NCI-H2081 (cell line): Measurements from ENCODE around the gene GMCL2.
"Not testable (repeated sequence)": the region's sequence is repeated elsewhere in the genome, so short reads cannot be mapped to it uniquely, and the experiment has no call there.

Experiments used
- DNase-seq, 2 experiments: peaks; one replicate each; lab custom pipeline; 2025; lab: John Stamatoyannopoulos, UW

Gene GMCL2, protein sequence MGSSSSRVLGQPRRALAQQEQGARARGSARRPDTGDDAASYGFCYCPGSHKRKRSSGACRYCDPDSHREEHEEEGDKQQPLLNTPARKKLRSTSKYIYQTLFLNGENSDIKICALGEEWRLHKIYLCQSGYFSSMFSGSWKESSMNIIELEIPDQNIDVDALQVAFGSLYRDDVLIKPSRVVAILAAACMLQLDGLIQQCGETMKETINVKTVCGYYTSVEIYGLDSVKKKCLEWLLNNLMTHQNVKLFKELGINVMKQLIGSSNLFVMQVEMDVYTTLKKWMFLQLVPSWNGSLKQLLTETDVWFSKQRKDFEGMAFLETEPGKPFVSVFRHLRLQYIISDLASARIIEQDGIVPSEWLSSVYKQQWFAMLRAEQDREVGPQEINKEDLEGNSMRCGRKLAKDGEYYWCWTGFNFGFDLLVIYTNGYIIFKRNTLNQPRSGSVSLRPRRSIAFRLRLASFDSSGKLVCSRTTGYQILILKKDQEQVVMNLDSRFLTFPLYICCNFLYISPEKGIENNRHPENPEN

DNA sequence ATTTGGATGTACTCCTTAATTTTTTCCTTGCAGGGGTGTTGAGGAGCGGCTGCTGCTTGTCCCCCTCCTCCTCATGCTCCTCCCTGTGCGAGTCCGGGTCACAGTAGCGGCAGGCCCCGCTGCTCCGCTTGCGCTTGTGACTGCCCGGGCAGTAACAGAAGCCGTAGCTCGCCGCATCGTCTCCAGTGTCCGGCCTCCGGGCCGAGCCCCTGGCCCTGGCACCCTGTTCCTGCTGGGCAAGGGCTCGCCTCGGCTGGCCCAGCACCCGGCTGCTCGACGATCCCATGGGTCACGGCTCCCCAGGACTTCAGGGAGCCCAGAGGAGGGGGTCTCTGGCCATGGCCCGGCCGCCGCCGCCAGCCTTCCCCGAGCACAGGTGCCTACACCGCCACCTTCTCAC, at the start of gene GMCL2:
TSS of gene GMCL2 (minus strand) at position 358 of the 400 bp plus-strand sequence. CDS start at position 286, 72 bp downstream.
- DNase-seq: no peak

GRCh38 chr5:178236679-178237078, 49.5 kb upstream of the GMCL2 start:
- no peak for DNase-seq

DNA sequence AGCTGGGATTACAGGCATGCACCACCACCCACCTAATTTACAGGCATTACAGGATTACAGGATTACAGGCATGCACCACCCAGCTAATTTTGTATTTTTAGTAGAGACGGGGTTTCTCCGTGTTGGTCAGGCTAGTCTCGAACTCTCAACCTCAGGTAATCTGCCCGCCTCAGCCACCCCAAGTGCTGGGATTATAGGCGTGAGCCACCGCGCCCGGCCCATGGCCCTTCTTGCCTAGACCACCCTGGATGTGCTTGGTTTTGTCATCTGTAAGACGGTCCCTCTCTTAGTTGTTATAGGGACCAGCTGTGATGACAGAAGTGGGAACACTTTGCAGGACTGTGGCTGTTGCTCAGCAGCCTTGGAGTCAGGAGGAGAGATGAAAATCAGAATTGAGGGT, 49.0 kb upstream of the GMCL2 start:
- DNase-seq: no peak

GRCh38 chr5:178235588-178235974, 48.4 kb upstream of the GMCL2 start:
- DNase-seq: no peak

DNA sequence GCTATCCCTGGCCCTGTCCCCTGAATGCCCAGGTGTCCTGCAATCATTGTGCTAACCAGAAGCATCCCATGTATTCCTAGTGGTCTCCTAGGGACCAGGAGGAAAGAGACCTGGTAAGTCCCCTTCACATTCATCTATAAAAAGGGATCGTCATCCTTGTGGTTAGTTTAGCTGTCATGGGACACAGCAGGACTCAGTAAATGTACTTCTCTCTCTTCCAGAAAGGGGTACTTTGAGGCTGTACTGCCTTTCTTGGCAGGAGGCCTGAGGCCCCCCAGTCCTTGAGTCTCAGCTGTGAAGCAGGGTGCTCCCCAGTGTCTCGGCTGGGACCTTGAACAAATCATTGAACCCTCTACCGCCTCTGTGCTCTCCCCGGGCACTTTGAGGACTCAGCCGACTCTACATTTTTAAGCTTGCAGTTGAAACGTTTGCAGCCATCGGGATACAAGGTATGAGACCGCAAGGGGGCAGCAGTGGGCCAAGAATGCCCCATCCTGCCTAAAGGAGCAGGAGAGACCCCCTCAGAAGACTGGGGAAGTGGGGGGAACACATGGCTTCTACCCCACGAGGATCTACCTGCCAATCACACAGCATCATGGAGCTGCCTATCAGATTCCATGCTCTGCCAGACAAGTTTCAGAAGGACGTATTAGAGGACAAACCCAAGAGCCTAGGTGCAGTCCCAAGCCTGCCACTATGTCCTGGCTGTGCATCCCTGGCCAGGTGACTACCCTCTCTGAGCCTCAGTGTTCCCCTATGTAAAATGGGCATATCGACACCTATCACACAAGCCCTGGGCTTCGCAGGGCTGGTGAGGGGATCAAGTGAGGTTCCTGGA, 47.8 kb upstream of the GMCL2 start:
- peak; percentile 30 to 35 for DNase-seq

- DNase-seq: no peak
These were observed 47.1 kb upstream of the GMCL2 start for GRCh38 chr5:178234121-178234749.

GRCh38 chr5:178232920-178233429, 45.8 kb upstream of the GMCL2 start:
- DNase-seq: no peak

- peak; percentile 72 to 73 for DNase-seq
These were observed 45.2 kb upstream of the GMCL2 start, which contains the start of gene PHYKPL for GRCh38 chr5:178232124-178232919. PHYKPL (minus strand) TSS chr5:178232802; CDS start chr5:178232550, 252 bp downstream.

DNA sequence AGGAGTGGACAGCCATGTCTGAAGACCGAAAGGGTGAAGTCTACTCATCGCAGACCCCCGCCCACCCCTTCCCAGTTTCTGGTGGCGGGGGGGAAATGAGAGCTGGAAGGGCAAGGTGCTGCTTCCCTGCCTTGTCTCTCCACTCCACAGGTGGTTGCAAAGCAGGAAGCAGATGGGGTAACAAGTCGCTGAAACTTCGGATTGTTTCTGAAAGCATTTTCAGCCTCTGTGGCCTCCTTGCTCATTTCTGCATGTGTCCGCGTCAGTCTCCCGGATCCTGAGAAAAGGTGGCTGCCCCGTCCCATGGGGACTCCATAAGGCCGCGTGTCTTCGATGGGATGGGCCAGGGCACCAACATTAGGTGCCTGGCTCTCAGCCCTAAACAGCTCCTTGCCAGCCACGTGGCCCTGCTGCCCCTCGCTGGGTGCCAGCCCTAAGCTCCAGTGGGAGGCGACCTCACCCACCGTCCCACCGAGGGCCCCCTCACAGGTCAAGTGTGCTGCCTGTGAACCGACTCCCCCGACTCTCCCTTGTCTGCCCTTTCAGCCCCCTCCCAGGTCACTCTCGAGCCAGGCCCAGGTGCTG, 44.5 kb upstream of the GMCL2 start:
- DNase-seq: peak in 1 of 2 experiments; percentile 12

DNA sequence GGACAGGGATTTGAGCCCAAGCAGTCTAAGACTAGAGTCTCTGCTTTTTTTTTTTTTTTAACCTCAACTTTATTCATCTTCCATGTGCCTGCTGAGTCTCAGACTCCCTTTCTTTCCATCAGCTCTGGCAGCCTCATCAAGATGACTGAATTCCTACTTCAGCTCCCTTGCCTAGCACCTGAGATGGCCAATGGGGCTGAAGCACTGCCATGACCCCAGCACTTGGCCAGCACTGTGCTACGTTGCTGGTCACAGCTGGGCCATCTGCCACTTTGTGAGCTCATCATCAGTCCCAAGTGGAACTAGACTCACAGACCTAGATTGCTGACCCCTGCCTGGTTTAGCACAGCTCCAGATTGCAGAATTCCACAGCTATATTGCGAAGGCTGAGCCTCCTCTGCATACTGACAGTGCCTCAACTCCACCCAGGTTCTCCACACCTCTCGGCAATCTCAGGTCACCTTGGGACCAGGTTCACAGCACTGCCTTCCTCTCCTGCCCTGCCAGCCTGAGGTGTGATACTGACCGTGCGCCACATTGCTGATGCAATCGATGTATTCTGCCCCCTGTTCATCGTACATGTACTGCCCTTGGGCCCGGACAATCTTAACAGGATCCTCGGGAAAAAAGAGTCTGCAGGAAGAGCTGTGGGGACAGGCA, 43.8 kb upstream of the GMCL2 start:
- DNase-seq: no peak

- no peak for DNase-seq
These were observed 42.7 kb upstream of the GMCL2 start for GRCh38 chr5:178229861-178230260.

GRCh38 chr5:178229111-178229510, 41.9 kb upstream of the GMCL2 start:
- not testable (repeated sequence) for DNase-seq

DNA sequence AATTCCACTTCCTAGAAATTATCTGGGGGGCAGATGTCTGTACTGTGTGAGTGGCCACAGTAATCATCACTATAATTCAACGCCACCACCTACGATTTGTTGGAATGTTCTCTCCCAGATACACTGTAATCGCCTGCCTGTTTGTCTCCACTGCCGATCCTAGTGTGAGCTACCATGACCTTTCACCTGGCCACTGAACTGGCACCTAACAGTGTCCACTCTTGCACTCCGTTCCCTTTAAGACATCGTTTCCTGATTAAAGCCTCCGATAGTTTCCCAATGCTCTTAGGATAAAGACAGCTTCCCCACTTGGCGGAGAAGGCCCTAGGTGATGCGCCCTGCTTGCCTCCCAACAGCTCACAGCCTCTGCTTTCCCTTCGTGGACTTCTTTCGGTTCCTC, 41.4 kb upstream of the GMCL2 start:
- DNase-seq: no peak

DNA sequence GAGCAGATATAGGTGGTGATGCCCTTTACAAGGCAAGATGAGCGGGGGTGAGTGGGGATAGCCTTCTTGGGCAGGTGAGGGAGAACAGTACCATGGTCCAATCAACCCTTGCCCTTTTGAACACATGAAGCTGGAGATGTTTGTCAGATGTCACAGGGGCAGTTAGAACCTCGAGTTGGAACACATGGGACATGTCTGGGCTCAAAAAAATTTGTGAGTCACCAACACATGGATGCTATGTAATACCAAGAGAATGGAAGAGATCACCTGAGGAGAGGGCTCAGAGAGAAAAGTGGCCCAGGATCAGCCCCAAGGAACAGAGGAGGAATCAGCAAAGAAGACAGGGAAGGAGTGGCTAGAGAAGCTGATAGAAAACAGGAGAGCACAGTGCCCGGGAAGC, 40.8 kb upstream of the GMCL2 start:
- DNase-seq: no peak

- no peak for DNase-seq
These were observed 40.0 kb upstream of the GMCL2 start for GRCh38 chr5:178227138-178227659.

- no peak for DNase-seq
These were observed 38.0 kb upstream of the GMCL2 start for GRCh38 chr5:178225174-178225573.

DNA sequence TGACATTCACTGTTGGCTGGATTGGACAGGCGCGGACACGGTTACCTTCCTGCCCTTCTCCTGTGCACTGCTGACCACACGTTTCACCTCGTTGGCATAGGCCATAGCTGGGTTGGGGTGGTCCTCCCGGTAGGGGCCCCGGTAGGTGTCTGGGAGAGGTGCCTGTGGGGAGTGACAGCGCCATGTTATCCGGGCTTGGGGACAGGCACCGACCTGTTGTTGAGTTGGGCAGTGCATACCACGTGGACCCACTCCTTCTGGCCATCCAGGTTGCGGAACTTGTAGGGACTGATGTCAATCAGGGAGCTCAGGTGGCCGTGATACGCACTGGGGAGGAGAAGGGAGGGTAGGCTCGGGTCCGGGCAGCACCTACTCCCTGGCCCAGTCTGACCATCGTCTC, 37.2 kb upstream of the GMCL2 start:
- DNase-seq: no peak

GRCh38 chr5:178223828-178224335, 36.7 kb upstream of the GMCL2 start:
- DNase-seq: no peak

DNA sequence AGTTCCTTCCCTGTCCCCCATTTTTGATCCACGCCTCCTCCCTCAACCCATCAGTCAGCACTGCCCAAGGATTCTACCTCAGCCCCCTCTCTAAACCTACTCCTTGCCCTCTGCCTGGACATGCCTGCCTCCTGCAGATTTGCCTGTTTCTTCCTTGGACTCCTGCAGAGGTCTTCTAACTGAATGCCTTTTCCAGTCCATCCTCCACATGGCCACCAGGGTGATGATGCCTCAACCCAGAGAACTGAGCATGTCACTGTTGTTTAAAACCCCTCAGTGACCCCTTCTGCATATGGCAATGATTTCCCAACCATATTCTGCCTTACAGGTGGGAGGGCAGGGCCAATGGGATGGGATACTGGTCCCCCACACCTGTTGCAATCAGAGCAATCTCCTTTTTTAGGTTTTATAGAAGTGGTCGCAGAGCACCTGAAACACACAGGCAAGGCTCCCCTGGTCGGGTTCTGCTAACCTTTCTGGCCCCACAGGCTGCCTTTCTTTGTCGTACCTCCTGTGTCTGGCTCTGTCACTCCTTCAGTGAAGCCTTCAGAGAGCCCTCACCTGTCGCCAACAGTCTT, 36.1 kb upstream of the GMCL2 start:
- DNase-seq: no peak
